SK-N-SH (cell line): ENCODE data around the gene MACROH2A2. TPM values are rescaled to one million over a fixed set of nuclear protein-coding genes. Genes with fewer than 3 reads are reported as not detected.
"Not testable (repeated sequence)": the region's sequence is repeated elsewhere in the genome, so short reads cannot be mapped to it uniquely, and the experiment has no call there.

Experiments
- CTCF ChIA-PET: fragments of 300-600, 350-600 bp; formaldehyde crosslinking; extraction: SDS; loops from one replicate; lab custom pipeline; 2021; lab: Yijun Ruan, JAX
- POLR2A ChIA-PET: fragments of 350-600 bp; sonication (Branson Sonifier 250); formaldehyde crosslinking; extraction: SDS; loops from one replicate; lab custom pipeline; 2020; ENCODE audit warnings: antibody characterized with exemption, inconsistent platforms; lab: Yijun Ruan, JAX
- DNase-seq: peaks from one replicate; pipeline ENCODE4 v3.0.0; 2012
- H2AFZ ChIP-seq: fragments of 200-600 bp; sonication (generic); 2 replicates; pipeline ENCODE4 v1.8.1; 2016; ENCODE audit warnings: antibody characterized with exemption, mild to moderate bottlenecking, low read depth
- H3F3A ChIP-seq: fragments of 200-600 bp; sonication (generic); replicated peaks from 2 replicates; pipeline ENCODE3; 2016; ENCODE audit warnings: antibody characterized with exemption, mild to moderate bottlenecking; ENCODE audit not compliant: insufficient read depth
- H3K27ac ChIP-seq, 2 experiments: fragments of 200-500 bp in 1 of 2; fragments of 200-600 bp in 1 of 2; sonication (Bioruptor generic) in 1 of 2; sonication (generic), shearing (Covaris generic) in 1 of 2; 2 replicates each; pipeline versions ENCODE4 v1.5.1 to v1.6.1; 2014 to 2016; ENCODE audit warnings: low read depth in 2 of 2, inconsistent platforms in 1 of 2, low read length in 1 of 2, mild to moderate bottlenecking in 1 of 2, mixed read lengths in 1 of 2
- H3K27me3 ChIP-seq: fragments of 200-600 bp; sonication (generic), shearing (Covaris generic); 2 replicates; pipeline ENCODE4 v1.6.1; 2016; ENCODE audit warnings: mixed run types; ENCODE audit not compliant: insufficient read depth
- H3K36me3 ChIP-seq, 2 experiments: fragments of 200-500 bp in 1 of 2; fragments of 200-600 bp in 1 of 2; sonication (Bioruptor generic) in 1 of 2; sonication (generic) in 1 of 2; replicated peaks in 1 of 2; 2 replicates each; pipeline versions ENCODE3 to v1.5.1; 2014 to 2016; ENCODE audit warnings: low read length in 1 of 2, mild to moderate bottlenecking in 1 of 2; ENCODE audit not compliant: insufficient read depth in 2 of 2, control insufficient read depth in 1 of 2
- H3K4me1 ChIP-seq, 2 experiments: fragments of 200-500 bp in 1 of 2; fragments of 200-600 bp in 1 of 2; sonication (Bioruptor generic) in 1 of 2; sonication (generic), shearing (Covaris generic) in 1 of 2; 2 replicates each; pipeline versions ENCODE4 v1.5.1 to v1.6.1; 2014 to 2016; ENCODE audit warnings: low read depth in 1 of 2, low read length in 1 of 2, mixed run types in 1 of 2; ENCODE audit not compliant: insufficient read depth in 2 of 2, control insufficient read depth in 1 of 2
- H3K4me2 ChIP-seq: fragments of 200-600 bp; sonication (generic), shearing (Covaris generic); 2 replicates; pipeline ENCODE4 v1.6.1; 2017; ENCODE audit warnings: mixed run types
- H3K4me3 ChIP-seq, 2 experiments: fragments of 200-500 bp in 1 of 2; fragments of 200-600 bp in 1 of 2; sonication (Bioruptor generic) in 1 of 2; sonication (generic), shearing (Covaris generic) in 1 of 2; 2 replicates each; pipeline versions ENCODE4 v1.5.1 to v1.8.1; 2014 to 2016; ENCODE audit warnings: low read depth in 2 of 2, inconsistent platforms in 1 of 2, low read length in 1 of 2, mild to moderate bottlenecking in 1 of 2, mixed read lengths in 1 of 2, moderate library complexity in 1 of 2
- H3K79me2 ChIP-seq: fragments of 200-600 bp; sonication (generic); 2 replicates; pipeline ENCODE4 v1.8.1; 2017; ENCODE audit warnings: mild to moderate bottlenecking; ENCODE audit not compliant: insufficient read depth
- H3K9ac ChIP-seq: fragments of 200-600 bp; sonication (generic); 2 replicates; pipeline ENCODE4 v1.6.1; 2017; ENCODE audit warnings: mixed run types
- H3K9me2 ChIP-seq: fragments of 200-600 bp; sonication (generic); 2 replicates; pipeline ENCODE4 v1.6.1; 2017; ENCODE audit warnings: mixed run types
- H3K9me3 ChIP-seq: fragments of 200-600 bp; sonication (generic); 2 replicates; pipeline ENCODE4 v1.6.1; 2017; ENCODE audit warnings: mixed run types, mild to moderate bottlenecking, moderate library complexity
- H4K20me1 ChIP-seq: fragments of 200-600 bp; sonication (generic); 2 replicates; pipeline ENCODE4 v1.6.1; 2017; ENCODE audit warnings: mild to moderate bottlenecking, mixed run types; ENCODE audit not compliant: insufficient read depth
- ELF1 ChIP-seq: IDR thresholded peaks from 2 replicates; pipeline ENCODE4 v1.4.0; 2012
- FOSL2 ChIP-seq: IDR thresholded peaks from 2 replicates; pipeline ENCODE4 v1.4.0; 2012; ENCODE audit warnings: low read depth, mild to moderate bottlenecking, moderate library complexity, borderline replicate concordance
- FOXM1 ChIP-seq: IDR thresholded peaks from 2 replicates; pipeline ENCODE4 v1.4.0; 2012; ENCODE audit warnings: low read depth, mild to moderate bottlenecking
- GABPA ChIP-seq: IDR thresholded peaks from 2 replicates; pipeline ENCODE4 v1.4.0; 2012; ENCODE audit warnings: low read depth, mild to moderate bottlenecking
- MAX ChIP-seq: IDR thresholded peaks from 2 replicates; pipeline ENCODE4 v1.4.0; 2012; ENCODE audit warnings: low read depth
- MEF2A ChIP-seq: IDR thresholded peaks from 2 replicates; pipeline ENCODE4 v1.4.0; 2012; ENCODE audit warnings: low read depth, borderline replicate concordance
- NFIC ChIP-seq: IDR thresholded peaks from 2 replicates; pipeline ENCODE4 v1.4.0; 2012; ENCODE audit warnings: borderline replicate concordance
- NRF1 ChIP-seq: IDR thresholded peaks from 2 replicates; pipeline ENCODE4 v1.6.1; 2012; ENCODE audit warnings: low read depth, mild to moderate bottlenecking, low read length
- PBX3 ChIP-seq: IDR thresholded peaks from 2 replicates; pipeline ENCODE4; 2012
- POLR2AphosphoS5 ChIP-seq: IDR thresholded peaks from 2 replicates; pipeline ENCODE4 v1.6.1; 2012; ENCODE audit warnings: low read depth, low read length
- RAD21 ChIP-seq: IDR thresholded peaks from 2 replicates; pipeline ENCODE4 v1.6.1; 2012; ENCODE audit warnings: mild to moderate bottlenecking, low read length
- RCOR1 ChIP-seq: fragments of 150-350 bp; IDR thresholded peaks from 2 replicates; pipeline ENCODE4 v1.6.1; 2017; ENCODE audit warnings: antibody characterized with exemption, low read length
- TCF12 ChIP-seq: IDR thresholded peaks from 2 replicates; pipeline ENCODE4 v1.4.0; 2012
- TEAD4 ChIP-seq: IDR thresholded peaks from 2 replicates; pipeline ENCODE4 v1.4.0; 2012; ENCODE audit warnings: mild to moderate bottlenecking, borderline replicate concordance; ENCODE audit not compliant: insufficient read depth
- USF1 ChIP-seq: IDR thresholded peaks from 2 replicates; pipeline ENCODE4 v1.4.0; 2012; ENCODE audit warnings: low read depth, borderline replicate concordance
- WGBS: methylation state at CpG from one replicate; pipeline ENCODE4 v1.1.6; 2017; ENCODE audit warnings: low lambda C conversion rate; 5-methylcytosine and 5-hydroxymethylcytosine counted together
- polyA plus RNA-seq, 3 experiments: library from polyadenylated mRNA; depleted of rRNA; stranded (reverse); fragments of >200 nt; gene quantifications; 2 replicates each; pipeline ENCODE4 v1.2.3, GENCODE V29; 2012
- TF ChIP-seq, protein P1 (sequence below): IDR thresholded peaks from 2 replicates; pipeline ENCODE4 v1.6.1; 2012; ENCODE audit warnings: mild to moderate bottlenecking, low read depth, low read length, moderate library complexity

The MACROH2A2 gene
- polyA plus RNA-seq, 1 of the 3 experiments (the other 2 are of a cell fraction), result 28.9 TPM

- WGBS, result 96% methylated on average over 5 of the region's 5 CpGs
- Histone ChIP-seq H3F3A (no peaks in the 10 kb centered on the region), H3K9me3 (no peaks in the 10 kb centered on the region), H3K4me1 (peaks cover 0 to 3% of the 10 kb centered on the region in 2 experiments; a peak in 1 of 4 replicates), H3K4me2 (no peak overlapping the region), H3K9ac (no peak overlapping the region), H3K9me2 (no peaks in the 10 kb centered on the region), H3K27ac (no peak overlapping the region), H3K36me3 (peaks cover 0 to 13% of the 10 kb centered on the region in 2 experiments), H3K27me3 (no peaks in the 10 kb centered on the region), H3K79me2 (no peaks in the 10 kb centered on the region), H3K4me3 (no peak overlapping the region), H2AFZ (no peak overlapping the region), H4K20me1 (no peaks in the 10 kb centered on the region)
- POLR2A ChIA-PET, result interaction anchor here (0.6 kb wide), 1 partner anchor 23 kb away, joined by 3 read pairs; no protein-coding TSS in a partner anchor
- CTCF ChIA-PET, result interaction anchor here (1.0 to 2.4 kb wide), 3 partner anchors 13 to 29 kb away, joined by 3 to 11 read pairs (median 4); partner anchors contain the start of gene TYSND1
- TF ChIP-seq RAD21 (no peak), PBX3 (no peak)
- DNase-seq, result no peak
Observed at GRCh38 chr10:70122742-70123141, 70.1 kb downstream of the MACROH2A2 start.

DNA sequence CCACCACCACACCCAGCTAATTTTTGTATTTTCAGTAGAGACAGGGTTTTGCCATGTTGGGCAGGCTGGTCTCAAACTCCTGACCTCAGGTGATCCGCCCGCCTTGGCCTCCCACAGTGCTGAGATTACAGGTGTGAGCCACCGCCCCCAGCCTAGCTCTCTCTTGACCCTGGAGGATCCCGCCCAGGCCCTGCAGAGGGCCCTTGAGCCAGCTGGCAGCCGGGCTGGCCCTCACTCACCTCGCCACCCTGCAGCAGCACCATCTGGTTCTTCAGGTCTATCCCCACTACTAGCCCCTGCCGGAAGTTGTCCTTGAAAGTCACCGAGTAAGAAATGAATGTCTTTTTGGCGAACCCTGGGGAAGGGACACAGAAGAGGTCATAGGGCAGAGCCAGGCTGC is 70.5 kb downstream of the MACROH2A2 start:
- H3F3A ChIP-seq, H3K4me2 ChIP-seq, H3K4me1 ChIP-seq, POLR2A ChIA-PET, H3K4me3 ChIP-seq, H3K9ac ChIP-seq, H4K20me1 ChIP-seq, H3K27ac ChIP-seq, H3K9me2 ChIP-seq, H3K27me3 ChIP-seq, DNase-seq, H3K9me3 ChIP-seq, H3K79me2 ChIP-seq, H2AFZ ChIP-seq: not testable (repeated sequence)
- 93% methylated on average over 8 of the region's 9 CpGs for WGBS
- H3K36me3 ChIP-seq, result peaks cover 0 to 13% of the 10 kb centered on the region in 2 experiments
- CTCF ChIA-PET, result interaction anchor here (1.0 to 2.4 kb wide), 2 partner anchors 13 to 23 kb away, joined by 4 to 11 read pairs; partner anchors contain the start of gene TYSND1

GRCh38 chr10:70123817-70124216 is 71.2 kb downstream of the MACROH2A2 start:
- 89% methylated on average over 9 of the region's 10 CpGs for WGBS

More at GRCh38 chr10:70123817-70124216, 71.2 kb downstream of the MACROH2A2 start:
- Histone ChIP-seq H3K9me2 (no peaks in the 10 kb centered on the region), H3K4me1 (peaks cover 0 to 3% of the 10 kb centered on the region in 2 experiments; a peak in 1 of 4 replicates), H3K79me2 (no peaks in the 10 kb centered on the region), H3K36me3 (peaks cover 0 to 12% of the 10 kb centered on the region in 2 experiments), H4K20me1 (no peaks in the 10 kb centered on the region), H3K4me2 (no peak overlapping the region), H3K9ac (no peak overlapping the region), H2AFZ (no peak overlapping the region), H3K27ac (no peak overlapping the region), H3K27me3 (no peaks in the 10 kb centered on the region), H3K4me3 (no peak overlapping the region)
- no peak for DNase-seq
- TF ChIP-seq ELF1 (no peak), GABPA (no peak), TEAD4 (no peak), FOXM1 (no peak), FOSL2 (no peak), USF1 (no peak), NFIC (no peak), MEF2A (no peak), NRF1 (no peak), POLR2AphosphoS5 (no peak), RCOR1 (no peak), TCF12 (no peak), MAX (no peak)
- TF ChIP-seq, protein P1, sequence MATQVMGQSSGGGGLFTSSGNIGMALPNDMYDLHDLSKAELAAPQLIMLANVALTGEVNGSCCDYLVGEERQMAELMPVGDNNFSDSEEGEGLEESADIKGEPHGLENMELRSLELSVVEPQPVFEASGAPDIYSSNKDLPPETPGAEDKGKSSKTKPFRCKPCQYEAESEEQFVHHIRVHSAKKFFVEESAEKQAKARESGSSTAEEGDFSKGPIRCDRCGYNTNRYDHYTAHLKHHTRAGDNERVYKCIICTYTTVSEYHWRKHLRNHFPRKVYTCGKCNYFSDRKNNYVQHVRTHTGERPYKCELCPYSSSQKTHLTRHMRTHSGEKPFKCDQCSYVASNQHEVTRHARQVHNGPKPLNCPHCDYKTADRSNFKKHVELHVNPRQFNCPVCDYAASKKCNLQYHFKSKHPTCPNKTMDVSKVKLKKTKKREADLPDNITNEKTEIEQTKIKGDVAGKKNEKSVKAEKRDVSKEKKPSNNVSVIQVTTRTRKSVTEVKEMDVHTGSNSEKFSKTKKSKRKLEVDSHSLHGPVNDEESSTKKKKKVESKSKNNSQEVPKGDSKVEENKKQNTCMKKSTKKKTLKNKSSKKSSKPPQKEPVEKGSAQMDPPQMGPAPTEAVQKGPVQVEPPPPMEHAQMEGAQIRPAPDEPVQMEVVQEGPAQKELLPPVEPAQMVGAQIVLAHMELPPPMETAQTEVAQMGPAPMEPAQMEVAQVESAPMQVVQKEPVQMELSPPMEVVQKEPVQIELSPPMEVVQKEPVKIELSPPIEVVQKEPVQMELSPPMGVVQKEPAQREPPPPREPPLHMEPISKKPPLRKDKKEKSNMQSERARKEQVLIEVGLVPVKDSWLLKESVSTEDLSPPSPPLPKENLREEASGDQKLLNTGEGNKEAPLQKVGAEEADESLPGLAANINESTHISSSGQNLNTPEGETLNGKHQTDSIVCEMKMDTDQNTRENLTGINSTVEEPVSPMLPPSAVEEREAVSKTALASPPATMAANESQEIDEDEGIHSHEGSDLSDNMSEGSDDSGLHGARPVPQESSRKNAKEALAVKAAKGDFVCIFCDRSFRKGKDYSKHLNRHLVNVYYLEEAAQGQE, result no peak
- TF ChIP-seq, all 33 proteins: peak for 0
- Histone ChIP-seq H3F3A (no peaks in the 10 kb centered on the region), H3K9me3 (no peaks in the 10 kb centered on the region)
- CTCF ChIA-PET, result interaction anchor here (0.6 to 2.4 kb wide), 3 partner anchors 8 to 141 kb away, joined by 4 to 13 read pairs (median 11); partner anchors contain the start of gene TYSND1
- POLR2A ChIA-PET, result no interaction called here
